Chondrocyte (in vitro differentiated cells): ENCODE results near the gene B3GNT9. TPM values are rescaled to one million over a fixed set of nuclear protein-coding genes. Genes with fewer than 3 reads are reported as not detected.
A peak's percentile ranks its signal among the peaks of the same experiment; 100 is the strongest.

Experiments
- DNase-seq: peaks from one replicate; pipeline ENCODE4 v3.0.0; 2021; ENCODE audit warnings: mixed read lengths, low spot score
- H3K27ac Mint-ChIP-seq: one replicate; pipeline ENCODE4 v1.8.0; 2021; ENCODE audit warnings: mild to moderate bottlenecking, moderate library complexity, mixed read lengths; ENCODE audit not compliant: unreplicated experiment
- H3K27me3 Mint-ChIP-seq: 2 replicates; pipeline ENCODE4 v1.8.0; 2021; ENCODE audit warnings: low read depth, mixed read lengths
- H3K36me3 Mint-ChIP-seq: 2 replicates; pipeline ENCODE4 v1.8.0; 2021; ENCODE audit warnings: low read depth, mixed read lengths
- H3K4me1 Mint-ChIP-seq: 2 replicates; pipeline ENCODE4 v1.8.0; 2021; ENCODE audit warnings: low read depth, mild to moderate bottlenecking, mixed read lengths
- H3K4me3 Mint-ChIP-seq: one replicate; pipeline ENCODE4 v1.8.0; 2021; ENCODE audit warnings: mild to moderate bottlenecking, moderate library complexity, mixed read lengths; ENCODE audit not compliant: unreplicated experiment
- H3K9me3 Mint-ChIP-seq: 2 replicates; pipeline ENCODE4 v1.8.0; 2021; ENCODE audit warnings: low read depth, mixed read lengths
- total RNA-seq: library from RNA; stranded (reverse); gene quantifications from 3 replicates; pipeline ENCODE4 v1.2.1, GENCODE V29; 2021
- TF ChIP-seq, protein P1 (sequence below): fragments of 200-600 bp; sonication (generic); IDR thresholded peaks from 2 replicates; pipeline ENCODE4 v1.5.0; 2021; ENCODE audit warnings: antibody characterized with exemption, mild to moderate bottlenecking, moderate library complexity

B3GNT9 gene
- total RNA-seq, 1 donor from 2014 or later = 41.4 TPM

DNA sequence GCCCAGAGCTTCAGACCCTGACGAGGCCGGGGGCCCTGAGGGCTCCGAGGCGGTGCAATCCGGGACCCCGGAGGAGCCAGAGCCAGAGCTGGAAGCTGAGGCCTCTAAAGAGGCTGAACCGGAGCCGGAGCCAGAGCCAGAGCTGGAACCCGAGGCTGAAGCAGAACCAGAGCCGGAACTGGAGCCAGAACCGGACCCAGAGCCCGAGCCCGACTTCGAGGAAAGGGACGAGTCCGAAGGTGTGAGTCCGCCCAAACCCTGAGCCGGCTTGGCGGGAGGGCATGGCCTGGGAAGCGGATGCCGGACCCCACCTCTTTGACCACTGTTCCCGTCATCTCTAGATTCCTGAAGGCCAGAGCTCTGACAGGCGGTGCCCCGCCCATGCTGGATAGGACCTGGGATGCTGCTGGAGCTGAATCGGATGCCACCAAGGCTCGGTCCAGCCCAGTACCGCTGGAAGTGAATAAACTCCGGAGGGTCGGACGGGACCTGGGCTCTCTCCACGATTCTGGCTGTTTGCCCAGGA, 24.0 kb upstream of the B3GNT9 start:
- peaks cover 1% of the 10 kb centered on the region for H3K36me3 Mint-ChIP-seq
- H3K4me3 Mint-ChIP-seq = peak overlapping the region; percentile 83
- TF ChIP-seq, protein P1, sequence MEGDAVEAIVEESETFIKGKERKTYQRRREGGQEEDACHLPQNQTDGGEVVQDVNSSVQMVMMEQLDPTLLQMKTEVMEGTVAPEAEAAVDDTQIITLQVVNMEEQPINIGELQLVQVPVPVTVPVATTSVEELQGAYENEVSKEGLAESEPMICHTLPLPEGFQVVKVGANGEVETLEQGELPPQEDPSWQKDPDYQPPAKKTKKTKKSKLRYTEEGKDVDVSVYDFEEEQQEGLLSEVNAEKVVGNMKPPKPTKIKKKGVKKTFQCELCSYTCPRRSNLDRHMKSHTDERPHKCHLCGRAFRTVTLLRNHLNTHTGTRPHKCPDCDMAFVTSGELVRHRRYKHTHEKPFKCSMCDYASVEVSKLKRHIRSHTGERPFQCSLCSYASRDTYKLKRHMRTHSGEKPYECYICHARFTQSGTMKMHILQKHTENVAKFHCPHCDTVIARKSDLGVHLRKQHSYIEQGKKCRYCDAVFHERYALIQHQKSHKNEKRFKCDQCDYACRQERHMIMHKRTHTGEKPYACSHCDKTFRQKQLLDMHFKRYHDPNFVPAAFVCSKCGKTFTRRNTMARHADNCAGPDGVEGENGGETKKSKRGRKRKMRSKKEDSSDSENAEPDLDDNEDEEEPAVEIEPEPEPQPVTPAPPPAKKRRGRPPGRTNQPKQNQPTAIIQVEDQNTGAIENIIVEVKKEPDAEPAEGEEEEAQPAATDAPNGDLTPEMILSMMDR = no peak
- DNase-seq = peak; percentile 89
- H3K4me1 Mint-ChIP-seq = peaks cover 48% of the 10 kb centered on the region
- no peaks in the 10 kb centered on the region for H3K27me3 Mint-ChIP-seq
- no peak overlapping the region for H3K27ac Mint-ChIP-seq
- no peaks in the 10 kb centered on the region for H3K9me3 Mint-ChIP-seq

DNA sequence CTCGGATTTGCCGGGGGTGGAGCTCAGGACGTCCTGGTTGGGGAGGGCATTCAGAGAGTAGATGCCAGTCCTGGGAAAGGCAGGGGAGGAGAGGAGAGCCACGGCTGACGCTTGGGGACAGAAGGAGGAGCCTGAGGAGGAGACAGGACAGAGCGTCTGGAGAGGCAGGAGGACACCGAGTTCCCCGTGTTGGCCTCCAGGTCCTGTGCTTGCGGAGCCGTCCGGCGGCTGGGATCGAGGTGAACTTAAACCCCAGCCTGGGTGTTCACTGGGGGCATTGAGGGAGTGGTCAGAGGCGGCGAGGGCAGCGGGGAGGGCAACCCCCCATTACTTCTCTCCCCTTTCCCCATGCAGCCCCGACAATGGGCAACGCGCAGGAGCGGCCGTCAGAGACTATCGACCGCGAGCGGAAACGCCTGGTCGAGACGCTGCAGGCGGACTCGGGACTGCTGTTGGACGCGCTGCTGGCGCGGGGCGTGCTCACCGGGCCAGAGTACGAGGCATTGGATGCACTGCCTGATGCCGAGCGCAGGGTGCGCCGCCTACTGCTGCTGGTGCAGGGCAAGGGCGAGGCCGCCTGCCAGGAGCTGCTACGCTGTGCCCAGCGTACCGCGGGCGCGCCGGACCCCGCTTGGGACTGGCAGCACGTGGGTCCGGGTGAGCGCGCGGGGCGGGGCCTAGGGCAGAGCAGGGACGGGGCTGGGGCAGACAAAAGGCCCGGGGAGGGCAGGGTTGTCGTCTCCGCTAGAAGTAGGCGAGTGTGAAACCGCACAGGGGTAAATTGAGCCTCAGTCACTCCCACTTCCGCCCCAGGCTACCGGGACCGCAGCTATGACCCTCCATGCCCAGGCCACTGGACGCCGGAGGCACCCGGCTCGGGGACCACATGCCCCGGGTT, 23.3 kb upstream of the B3GNT9 start:
- Mint-ChIP-seq H3K9me3 (no peaks in the 10 kb centered on the region), H3K27ac (peak overlapping the region; percentile 98), H3K27me3 (no peaks in the 10 kb centered on the region), H3K4me3 (peak overlapping the region; percentile 83), H3K36me3 (peaks cover 1% of the 10 kb centered on the region), H3K4me1 (peaks cover 51% of the 10 kb centered on the region)
- peak; percentile 97 for DNase-seq
- TF ChIP-seq, protein P1 = peak; percentile 70

DNA sequence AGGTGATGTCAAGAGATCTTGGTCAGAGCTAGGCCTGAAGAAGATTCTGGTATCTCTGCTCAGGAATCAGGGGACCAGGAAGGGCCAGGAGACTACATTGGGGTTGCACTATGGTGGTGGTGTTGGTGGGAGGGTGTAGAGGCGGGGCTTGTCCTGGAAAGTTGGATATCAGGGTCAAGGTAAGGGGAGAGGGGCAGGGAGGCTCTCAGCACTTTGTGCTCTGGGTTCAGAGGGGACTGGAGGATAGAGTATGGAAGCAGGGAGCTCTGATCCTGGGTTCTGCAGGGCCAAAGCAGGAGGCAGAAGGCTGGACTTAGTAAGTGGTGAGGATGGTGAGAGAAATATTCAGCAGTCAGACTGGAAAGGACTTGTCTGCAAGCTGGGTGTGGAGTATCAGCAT, 22.5 kb upstream of the B3GNT9 start:
- no peaks in the 10 kb centered on the region for H3K36me3 Mint-ChIP-seq
- H3K27ac Mint-ChIP-seq = peak overlapping the region; percentile 98
- TF ChIP-seq, protein P1 = no peak
- no peak for DNase-seq
- no peaks in the 10 kb centered on the region for H3K9me3 Mint-ChIP-seq
- peak overlapping the region; percentile 83 for H3K4me3 Mint-ChIP-seq
- no peaks in the 10 kb centered on the region for H3K27me3 Mint-ChIP-seq
- H3K4me1 Mint-ChIP-seq = peaks cover 48% of the 10 kb centered on the region

DNA sequence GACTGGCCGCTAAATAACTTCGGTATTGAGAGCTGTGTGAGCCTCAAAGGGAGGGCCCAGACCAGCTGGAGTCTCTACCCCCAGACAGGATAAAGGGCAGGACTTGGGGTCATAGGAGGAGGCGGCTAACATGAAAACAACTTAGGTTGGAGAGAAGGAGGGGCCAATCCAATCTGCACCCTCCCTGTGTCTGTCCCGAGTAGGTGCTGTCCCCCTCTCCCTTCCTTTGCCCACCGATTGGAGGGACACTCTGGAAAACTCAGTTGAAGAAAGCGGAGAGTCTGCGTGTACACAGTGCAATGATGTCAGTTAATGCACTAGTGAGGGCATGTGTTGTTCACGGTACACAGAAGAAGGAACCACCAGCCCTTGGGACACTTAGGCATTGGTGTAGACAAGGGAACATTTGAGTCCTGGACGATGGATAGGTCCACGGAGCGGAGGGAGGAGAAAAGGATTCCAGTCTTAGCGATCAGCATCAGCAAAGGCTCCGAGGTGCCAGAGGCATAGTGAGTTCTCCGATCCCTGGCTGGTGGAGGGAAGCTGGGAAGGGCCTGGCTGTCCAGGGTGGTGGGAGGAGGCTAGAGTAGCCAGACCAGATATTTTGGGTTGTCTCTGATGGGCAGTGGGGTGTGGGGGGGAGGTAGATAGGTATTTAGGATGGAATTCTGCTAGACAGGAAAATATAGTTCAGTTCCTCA, 20.3 kb upstream of the B3GNT9 start:
- Mint-ChIP-seq H3K9me3 (no peaks in the 10 kb centered on the region), H3K4me1 (peaks cover 41% of the 10 kb centered on the region), H3K27ac (peak overlapping the region; percentile 95), H3K36me3 (no peaks in the 10 kb centered on the region), H3K4me3 (peak overlapping the region; percentile 78), H3K27me3 (no peaks in the 10 kb centered on the region)
- TF ChIP-seq, protein P1 = no peak
- no peak for DNase-seq
